ENCODE results near the gene STRIP2.

DNA sequence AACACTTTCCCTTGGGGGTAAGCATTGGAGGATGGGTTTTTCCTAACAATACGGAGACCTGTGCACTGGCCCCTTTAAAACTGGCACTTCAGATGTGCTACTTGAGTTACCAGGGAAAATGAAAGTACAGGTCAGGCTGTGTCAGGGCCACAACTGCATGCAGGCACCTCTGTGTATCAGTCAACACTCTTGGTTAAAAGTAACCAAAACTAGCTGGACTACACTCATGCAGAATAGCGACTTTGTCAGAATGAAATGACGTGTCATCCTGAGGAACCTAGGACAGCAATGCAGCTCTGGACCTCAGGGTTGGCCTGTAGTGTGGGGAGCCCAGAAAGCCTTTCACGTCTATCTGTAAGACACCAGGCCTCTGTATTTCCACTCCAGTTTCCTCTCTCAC, 34.3 kb downstream of the STRIP2 start:
- no peak for TF ChIP-seq CTCF (IDR thresholded peaks at IDR 0.05; ENCODE audit: poor library complexity)
- TF ChIP-seq EZH2 (IDR thresholded peaks at IDR 0.05; ENCODE audit: borderline replicate concordance): no peak
- no peak for TF ChIP-seq EZH2phosphoT487 (IDR thresholded peaks at IDR 0.05; ENCODE audit: low read depth, severe bottlenecking, unreplicated experiment)
